ENCODE measurements around the gene EDNRA.
A peak's percentile ranks its signal among the peaks of the same experiment; 100 is the strongest.

The EDNRA gene

GRCh38 chr4:147498031-147498660 is 17.2 kb downstream of the EDNRA start:
- DNase-seq: no peak

GRCh38 chr4:147508346-147508745 is 27.4 kb downstream of the EDNRA start:
- no peak for DNase-seq

- no peak for DNase-seq
These were observed 28.5 kb downstream of the EDNRA start for GRCh38 chr4:147509386-147509785.

- DNase-seq: no peak
These were observed 30.2 kb downstream of the EDNRA start for GRCh38 chr4:147510962-147511668.

- DNase-seq: no peak
These were observed 32.2 kb downstream of the EDNRA start for GRCh38 chr4:147513091-147513490.

- no peak for DNase-seq
These were observed 33.1 kb downstream of the EDNRA start for GRCh38 chr4:147513952-147514351.

- DNase-seq: no peak
These were observed 34.5 kb downstream of the EDNRA start for GRCh38 chr4:147515220-147515936.

GRCh38 chr4:147516133-147516532 is 35.2 kb downstream of the EDNRA start:
- no peak for DNase-seq

- no peak for DNase-seq
These were observed 37.2 kb downstream of the EDNRA start for GRCh38 chr4:147518086-147518485.

- peak; percentile 57 for DNase-seq
These were observed 38.2 kb downstream of the EDNRA start for GRCh38 chr4:147518846-147519767.

- no peak for DNase-seq
These were observed 43.7 kb downstream of the EDNRA start for GRCh38 chr4:147524601-147525000.

- no peak for DNase-seq
These were observed 44.8 kb downstream of the EDNRA start for GRCh38 chr4:147525494-147526271.

GRCh38 chr4:147526272-147526654 is 45.4 kb downstream of the EDNRA start:
- DNase-seq: no peak

GRCh38 chr4:147528054-147528453 is 47.2 kb downstream of the EDNRA start:
- peak; percentile 35 for DNase-seq

GRCh38 chr4:147530134-147530533 is 49.2 kb downstream of the EDNRA start:
- DNase-seq: no peak

- DNase-seq: no peak
These were observed 49.8 kb downstream of the EDNRA start for GRCh38 chr4:147530723-147531122.

GRCh38 chr4:147532896-147533295 is 52.0 kb downstream of the EDNRA start:
- DNase-seq: no peak

- DNase-seq: no peak
These were observed 52.4 kb downstream of the EDNRA start for GRCh38 chr4:147533331-147533730.

GRCh38 chr4:147535124-147535523 is 54.2 kb downstream of the EDNRA start:
- DNase-seq: no peak

GRCh38 chr4:147538711-147539110 is 57.8 kb downstream of the EDNRA start:
- DNase-seq: no peak

GRCh38 chr4:147539959-147540358 is 59.1 kb downstream of the EDNRA start:
- DNase-seq: no peak

Measured in NCI-H69 (cell line).